ENCODE measurements around the gene SLC6A2. TPM values are rescaled to one million over a fixed set of nuclear protein-coding genes. Genes with fewer than 3 reads are reported as not detected.

SLC6A2 gene
- total RNA-seq, 1 donor from 2014 or later = not detected

GRCh38 chr16:55662644-55663031, 6.8 kb downstream of the SLC6A2 start:
- TF ChIP-seq, protein P1, sequence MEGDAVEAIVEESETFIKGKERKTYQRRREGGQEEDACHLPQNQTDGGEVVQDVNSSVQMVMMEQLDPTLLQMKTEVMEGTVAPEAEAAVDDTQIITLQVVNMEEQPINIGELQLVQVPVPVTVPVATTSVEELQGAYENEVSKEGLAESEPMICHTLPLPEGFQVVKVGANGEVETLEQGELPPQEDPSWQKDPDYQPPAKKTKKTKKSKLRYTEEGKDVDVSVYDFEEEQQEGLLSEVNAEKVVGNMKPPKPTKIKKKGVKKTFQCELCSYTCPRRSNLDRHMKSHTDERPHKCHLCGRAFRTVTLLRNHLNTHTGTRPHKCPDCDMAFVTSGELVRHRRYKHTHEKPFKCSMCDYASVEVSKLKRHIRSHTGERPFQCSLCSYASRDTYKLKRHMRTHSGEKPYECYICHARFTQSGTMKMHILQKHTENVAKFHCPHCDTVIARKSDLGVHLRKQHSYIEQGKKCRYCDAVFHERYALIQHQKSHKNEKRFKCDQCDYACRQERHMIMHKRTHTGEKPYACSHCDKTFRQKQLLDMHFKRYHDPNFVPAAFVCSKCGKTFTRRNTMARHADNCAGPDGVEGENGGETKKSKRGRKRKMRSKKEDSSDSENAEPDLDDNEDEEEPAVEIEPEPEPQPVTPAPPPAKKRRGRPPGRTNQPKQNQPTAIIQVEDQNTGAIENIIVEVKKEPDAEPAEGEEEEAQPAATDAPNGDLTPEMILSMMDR (IDR thresholded peaks at IDR 0.05) = no peak
- H3K36me3 ChIP-seq = no peaks in the 10 kb centered on the region
- H3K27ac ChIP-seq = no peak overlapping the region
- DNase-seq (no peak), ATAC-seq (no peak)
- H3K9me3 ChIP-seq = no peaks in the 10 kb centered on the region
- H3K27me3 ChIP-seq = peaks cover 13% of the 10 kb centered on the region
- intact Hi-C loops (cut with DNase I) = no loop called here
- no peak overlapping the region for H3K4me3 ChIP-seq
- H3K4me1 ChIP-seq = no peaks in the 10 kb centered on the region

DNA sequence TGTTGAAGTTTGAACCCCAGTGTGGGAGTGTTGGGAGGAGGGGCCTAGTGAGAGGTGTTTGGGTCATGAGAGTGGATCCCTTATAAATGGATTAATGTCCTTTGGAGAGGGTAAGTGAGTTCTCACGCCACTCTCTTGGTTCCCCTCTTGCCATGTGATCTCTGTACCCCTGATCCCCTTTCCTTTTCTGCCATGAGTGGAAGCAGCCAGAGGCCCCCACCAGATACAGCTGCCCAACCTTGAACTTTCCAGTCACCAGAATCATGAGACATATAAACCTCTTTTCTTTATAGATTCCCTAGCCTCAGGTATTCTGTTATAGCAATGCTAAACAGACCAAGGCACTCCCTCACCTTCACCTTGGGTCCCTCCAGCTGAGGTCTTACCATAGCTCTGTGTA, 7.4 kb downstream of the SLC6A2 start:
- no peaks in the 10 kb centered on the region for H3K4me1 ChIP-seq
- intact Hi-C loops (cut with DNase I) = no loop called here
- H3K9me3 ChIP-seq = no peaks in the 10 kb centered on the region
- TF ChIP-seq, protein P1 (IDR thresholded peaks at IDR 0.05) = no peak
- ATAC-seq = no peak
- H3K36me3 ChIP-seq = no peaks in the 10 kb centered on the region
- H3K4me3 ChIP-seq = no peak overlapping the region
- no peak for DNase-seq
- peaks cover 9% of the 10 kb centered on the region for H3K27me3 ChIP-seq
- H3K27ac ChIP-seq = no peak overlapping the region

- peaks cover 6% of the 10 kb centered on the region for H3K27me3 ChIP-seq
- no peaks in the 10 kb centered on the region for H3K9me3 ChIP-seq
- no peaks in the 10 kb centered on the region for H3K36me3 ChIP-seq
- TF ChIP-seq, protein P1 (IDR thresholded peaks at IDR 0.05) = no peak
- no peak overlapping the region for H3K27ac ChIP-seq
- H3K4me1 ChIP-seq = no peaks in the 10 kb centered on the region
- H3K4me3 ChIP-seq = no peak overlapping the region
- intact Hi-C loops (cut with DNase I) = no loop called here
- DNase-seq (no peak), ATAC-seq (no peak)
Observed at GRCh38 chr16:55663765-55664677, 8.2 kb downstream of the SLC6A2 start.

DNA sequence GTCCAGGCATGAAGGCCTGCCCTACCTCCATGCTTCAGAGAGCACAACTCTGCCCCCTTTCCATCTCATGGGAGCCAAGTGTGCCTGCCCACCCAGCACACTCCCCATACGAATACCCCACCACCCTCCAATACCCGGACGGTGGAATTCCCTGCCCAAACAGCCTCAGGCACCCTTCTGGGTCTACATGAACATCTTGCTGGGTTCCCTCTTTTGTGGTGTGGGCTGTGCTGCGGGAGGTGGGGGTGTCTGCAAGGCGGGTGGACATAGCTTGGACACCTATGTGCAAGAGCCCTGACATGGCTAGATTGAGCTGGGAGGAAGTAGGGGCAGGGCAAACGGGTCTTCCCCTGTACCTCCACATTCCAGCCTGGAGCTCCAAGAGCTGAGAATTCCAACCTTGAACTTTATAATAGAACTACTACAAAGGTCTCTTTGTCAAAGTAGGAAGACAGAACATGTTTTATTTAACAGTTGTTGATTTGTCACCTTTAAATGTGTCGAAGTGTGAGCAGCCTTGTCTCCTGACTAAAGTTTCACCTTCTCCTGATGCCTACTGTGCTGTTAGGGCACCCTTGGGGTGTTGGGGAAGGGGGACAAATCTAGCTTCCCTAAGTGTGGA, 9.1 kb downstream of the SLC6A2 start:
- ATAC-seq = no peak
- no peaks in the 10 kb centered on the region for H3K36me3 ChIP-seq
- no peaks in the 10 kb centered on the region for H3K9me3 ChIP-seq
- H3K27ac ChIP-seq = no peak overlapping the region
- no peaks in the 10 kb centered on the region for H3K4me1 ChIP-seq
- intact Hi-C loops (cut with DNase I) = no loop called here
- TF ChIP-seq, protein P1 (IDR thresholded peaks at IDR 0.05) = no peak
- H3K4me3 ChIP-seq = no peak overlapping the region
- peaks cover 4% of the 10 kb centered on the region for H3K27me3 ChIP-seq
- DNase-seq = no peak

DNA sequence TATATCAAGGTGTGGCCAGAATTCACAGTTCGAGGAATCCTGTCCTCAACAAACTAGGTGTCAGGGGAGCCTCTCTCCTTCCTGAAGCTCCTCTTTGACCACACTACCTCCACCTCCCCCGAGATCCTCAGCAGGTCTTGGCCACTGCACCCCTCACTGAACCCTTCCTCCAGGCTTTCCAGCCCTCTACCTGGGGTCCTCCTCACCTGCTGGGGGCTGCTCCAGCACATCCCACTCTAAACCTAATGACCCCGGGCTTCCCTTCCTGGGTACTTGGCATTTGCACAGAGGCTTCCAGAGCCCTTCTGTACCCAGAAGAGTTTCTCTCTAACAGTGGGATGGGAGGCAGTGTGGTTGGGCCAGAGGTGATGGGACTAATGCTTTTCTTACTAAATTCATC, 9.7 kb downstream of the SLC6A2 start:
- TF ChIP-seq, protein P1 (IDR thresholded peaks at IDR 0.05) = no peak
- intact Hi-C loops (cut with DNase I) = no loop called here
- no peak for ATAC-seq
- Histone ChIP-seq H3K4me3 (no peak overlapping the region), H3K9me3 (no peaks in the 10 kb centered on the region), H3K36me3 (no peaks in the 10 kb centered on the region), H3K4me1 (no peaks in the 10 kb centered on the region), H3K27ac (no peak overlapping the region), H3K27me3 (peaks cover 4% of the 10 kb centered on the region)
- DNase-seq = no peak
